Thyroid gland (tissue), 4 donors: ENCODE results near the gene C1orf50.

ENCODE experiments used
- CTCF ChIP-seq, 6 experiments: fragments of 200-600 bp in 3 of 6; fragments of 450-650 bp in 3 of 6; sonication (generic) in 3 of 6; IDR thresholded peaks; one replicate each; pipeline ENCODE4 v1.5.1; 2016 to 2019; ENCODE audit warnings: antibody characterized with exemption in 6 of 6, mild to moderate bottlenecking in 2 of 6, inconsistent platforms in 1 of 6, moderate library complexity in 1 of 6
- POLR2A ChIP-seq, 2 donors: fragments of 450-650 bp; IDR thresholded peaks; one replicate each; pipeline ENCODE4 v1.6.1; 2017; ENCODE audit warnings: antibody characterized with exemption in 2 of 2, mild to moderate bottlenecking in 2 of 2, moderate library complexity in 1 of 2

- TF ChIP-seq CTCF (IDR thresholded peaks at IDR 0.05) (no peak), POLR2A (IDR thresholded peaks at IDR 0.05) (no peak)
Observed at GRCh38 chr1:42735477-42736105, 31.5 kb upstream of the C1orf50 start.
